Measurements from ENCODE around the gene MAGI2.
"Not testable (repeated sequence)": the region's sequence is repeated elsewhere in the genome, so short reads cannot be mapped to it uniquely, and the experiment has no call there.

MAGI2 gene

GRCh38 chr7:78605119-78605518 lies 848.3 kb downstream of the MAGI2 start:
- DNase-seq = no peak

GRCh38 chr7:78601728-78602127 lies 851.7 kb downstream of the MAGI2 start:
- no peak for DNase-seq

GRCh38 chr7:78594156-78594555 lies 859.3 kb downstream of the MAGI2 start:
- DNase-seq = no peak

GRCh38 chr7:78588393-78588792 lies 865.1 kb downstream of the MAGI2 start:
- no peak for DNase-seq

GRCh38 chr7:78587443-78588044 lies 865.9 kb downstream of the MAGI2 start:
- DNase-seq = no peak

- no peak for DNase-seq
Measured at GRCh38 chr7:78585980-78586379, 867.5 kb downstream of the MAGI2 start.

GRCh38 chr7:78578686-78579085 lies 874.8 kb downstream of the MAGI2 start:
- DNase-seq = no peak

- DNase-seq = not testable (repeated sequence)
Measured at GRCh38 chr7:78577174-78577952, 876.1 kb downstream of the MAGI2 start.

GRCh38 chr7:78576236-78576635 lies 877.2 kb downstream of the MAGI2 start:
- no peak for DNase-seq

- no peak for DNase-seq
Measured at GRCh38 chr7:78571292-78571691, 882.2 kb downstream of the MAGI2 start.

GRCh38 chr7:78568690-78569089 lies 884.8 kb downstream of the MAGI2 start:
- DNase-seq = no peak

GRCh38 chr7:78567836-78568235 lies 885.6 kb downstream of the MAGI2 start:
- no peak for DNase-seq

- no peak for DNase-seq
Measured at GRCh38 chr7:78565784-78566183, 887.7 kb downstream of the MAGI2 start.

GRCh38 chr7:78563191-78563590 lies 890.3 kb downstream of the MAGI2 start:
- no peak for DNase-seq

- no peak for DNase-seq
Measured at GRCh38 chr7:78562191-78562590, 891.3 kb downstream of the MAGI2 start.

GRCh38 chr7:78558566-78558965 lies 894.9 kb downstream of the MAGI2 start:
- DNase-seq = no peak

GRCh38 chr7:78543976-78544375 lies 909.5 kb downstream of the MAGI2 start:
- no peak for DNase-seq

GRCh38 chr7:78542981-78543380 lies 910.5 kb downstream of the MAGI2 start:
- DNase-seq = no peak

- DNase-seq = no peak
Measured at GRCh38 chr7:78542541-78542940, 910.9 kb downstream of the MAGI2 start.

GRCh38 chr7:78539825-78540224 lies 913.6 kb downstream of the MAGI2 start:
- no peak for DNase-seq

GRCh38 chr7:78535655-78536054 lies 917.8 kb downstream of the MAGI2 start:
- no peak for DNase-seq

- DNase-seq = no peak
Measured at GRCh38 chr7:78530351-78530750, 923.1 kb downstream of the MAGI2 start.

GRCh38 chr7:78529392-78529791 lies 924.1 kb downstream of the MAGI2 start:
- no peak for DNase-seq

GRCh38 chr7:78528964-78529363 lies 924.5 kb downstream of the MAGI2 start:
- DNase-seq = no peak

- no peak for DNase-seq
Measured at GRCh38 chr7:78523930-78524329, 929.5 kb downstream of the MAGI2 start.
